Ectodermal cell (in vitro differentiated cells): Measurements from ENCODE around the gene ERF.

ENCODE experiments used
- H3K27ac ChIP-seq: 2 replicates; pipeline ENCODE4 v1.7.0; 2013; ENCODE audit warnings: mild to moderate bottlenecking, low read depth, low read length; ENCODE audit not compliant: insufficient read depth, poor library complexity, severe bottlenecking
- H3K27me3 ChIP-seq: 2 replicates; pipeline ENCODE4 v1.7.0; 2013; ENCODE audit warnings: mild to moderate bottlenecking, low read length; ENCODE audit not compliant: insufficient read depth, control insufficient read depth, poor library complexity, severe bottlenecking
- H3K36me3 ChIP-seq: one replicate; pipeline ENCODE4 v1.7.0; 2013; ENCODE audit warnings: low read length; ENCODE audit not compliant: control insufficient read depth, insufficient read depth
- H3K4me1 ChIP-seq: one replicate; pipeline ENCODE4 v1.7.0; 2013; ENCODE audit warnings: low read length; ENCODE audit not compliant: control insufficient read depth, insufficient read depth
- H3K4me3 ChIP-seq: 2 replicates; pipeline ENCODE4 v1.7.0; 2013; ENCODE audit warnings: low read depth, low read length, control low read depth; ENCODE audit not compliant: insufficient read depth
- H3K9me3 ChIP-seq: 2 replicates; pipeline ENCODE4 v1.7.0; 2013; ENCODE audit warnings: mild to moderate bottlenecking, low read length, moderate library complexity; ENCODE audit not compliant: control insufficient read depth
- WGBS, 2 experiments: methylation state at CpG; one replicate each; pipeline ENCODE4 v1.1.7; 2013; ENCODE audit warnings: missing lambda C conversion rate in 2 of 2; 5-methylcytosine and 5-hydroxymethylcytosine counted together

Gene ERF

DNA sequence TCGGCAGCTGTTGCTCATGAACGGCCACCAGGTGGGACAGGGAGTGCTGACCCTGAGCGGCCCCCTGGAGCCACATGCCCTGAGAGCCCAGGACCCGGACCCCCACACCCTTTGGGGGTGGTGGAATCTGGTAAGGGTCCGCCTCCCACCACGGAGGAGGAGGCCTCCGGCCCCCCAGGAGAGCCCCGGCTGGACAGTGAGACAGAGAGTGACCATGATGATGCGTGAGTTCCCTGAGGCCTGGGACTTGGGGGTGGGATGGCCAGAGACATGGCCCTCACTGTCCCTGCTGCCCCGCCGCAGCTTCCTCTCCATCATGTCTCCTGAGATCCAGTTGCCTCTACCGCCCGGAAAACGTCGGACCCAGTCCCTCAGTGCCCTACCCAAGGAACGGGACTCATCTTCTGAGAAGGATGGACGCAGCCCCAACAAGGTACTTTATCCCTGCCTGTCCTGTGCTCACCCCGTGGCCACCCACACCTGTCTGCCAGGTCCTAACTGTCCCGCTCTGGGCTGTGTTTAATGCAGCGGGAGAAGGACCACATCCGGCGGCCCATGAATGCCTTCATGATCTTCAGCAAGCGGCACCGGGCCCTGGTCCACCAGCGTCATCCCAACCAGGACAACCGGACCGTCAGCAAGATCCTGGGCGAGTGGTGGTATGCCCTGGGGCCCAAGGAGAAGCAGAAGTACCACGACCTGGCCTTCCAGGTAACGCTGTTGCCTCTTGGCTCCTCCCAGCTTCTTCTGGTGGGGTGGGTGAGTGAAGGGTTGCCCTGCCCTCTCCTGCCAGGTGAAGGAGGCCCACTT is 32.3 kb upstream of the ERF start:
- Histone ChIP-seq H3K4me3 (no peak overlapping the region), H3K36me3 (peaks cover 54% of the 10 kb centered on the region), H3K27me3 (no peaks in the 10 kb centered on the region), H3K27ac (no peak overlapping the region), H3K9me3 (no peaks in the 10 kb centered on the region), H3K4me1 (peaks cover 36% of the 10 kb centered on the region)
- 95 to 96% methylated on average over 30 of the region's 30 CpGs for WGBS, 2 experiments

GRCh38 chr19:42286349-42287016 is 31.6 kb upstream of the ERF start:
- Histone ChIP-seq H3K36me3 (peaks cover 47% of the 10 kb centered on the region), H3K27ac (no peak overlapping the region), H3K4me3 (no peak overlapping the region), H3K4me1 (peaks cover 40% of the 10 kb centered on the region), H3K27me3 (no peaks in the 10 kb centered on the region), H3K9me3 (no peaks in the 10 kb centered on the region)
- 91 to 94% methylated on average over 13 of the region's 13 CpGs for WGBS, 2 experiments

- H3K4me3 ChIP-seq: peak overlapping the region; percentile 50
- WGBS, 2 experiments: 89 to 91% methylated on average over 6 of the region's 6 CpGs
- no peaks in the 10 kb centered on the region for H3K27me3 ChIP-seq
- peaks cover 43% of the 10 kb centered on the region for H3K36me3 ChIP-seq
- H3K9me3 ChIP-seq: no peaks in the 10 kb centered on the region
- H3K4me1 ChIP-seq: peaks cover 41% of the 10 kb centered on the region
- no peak overlapping the region for H3K27ac ChIP-seq
Observed at GRCh38 chr19:42285988-42286348, 31.0 kb upstream of the ERF start.

GRCh38 chr19:42285541-42285941 is 30.6 kb upstream of the ERF start:
- H3K9me3 ChIP-seq: no peaks in the 10 kb centered on the region
- H3K4me1 ChIP-seq: peaks cover 41% of the 10 kb centered on the region
- peak overlapping the region; percentile 50 for H3K4me3 ChIP-seq
- peaks cover 39% of the 10 kb centered on the region for H3K36me3 ChIP-seq
- no peak overlapping the region for H3K27ac ChIP-seq
- no peaks in the 10 kb centered on the region for H3K27me3 ChIP-seq
- 54 to 56% methylated on average over 5 of the region's 5 CpGs for WGBS, 2 experiments

DNA sequence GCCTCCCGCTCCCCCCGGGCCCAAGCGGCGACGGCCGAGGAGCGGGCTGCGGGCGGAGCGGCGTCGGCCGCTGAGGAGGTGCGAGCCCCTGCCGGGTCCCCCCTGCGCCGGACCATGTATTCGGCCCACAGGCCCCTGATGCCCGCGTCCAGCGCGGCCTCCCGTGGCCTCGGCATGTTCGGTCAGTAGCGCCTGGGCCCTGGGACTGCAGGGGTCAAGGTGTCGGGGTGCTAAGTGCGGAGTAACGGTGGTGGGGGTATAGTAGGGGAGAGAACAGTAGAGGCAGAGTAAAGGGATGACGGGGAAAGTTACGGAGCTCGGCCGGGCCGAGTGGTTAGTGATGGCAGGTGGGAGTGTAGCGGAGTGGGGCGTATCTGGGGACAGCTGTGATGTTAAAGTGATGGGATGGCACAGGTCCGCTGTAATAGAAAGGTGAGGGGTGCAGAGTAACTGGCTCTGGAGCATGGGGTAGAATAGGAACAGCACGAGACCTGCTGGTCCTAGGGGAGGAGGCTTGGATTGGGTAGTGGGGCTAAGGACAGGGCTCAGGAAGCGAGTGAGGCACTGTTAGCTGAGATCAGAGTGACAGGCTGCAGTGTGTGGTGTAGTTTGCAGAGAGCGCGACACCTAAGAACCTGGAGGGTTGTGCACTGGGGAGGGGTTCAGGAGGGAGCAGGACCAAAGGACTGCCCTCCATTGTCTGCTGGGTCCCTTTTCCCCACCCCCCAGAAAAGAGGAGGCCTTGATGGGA is 29.8 kb upstream of the ERF start:
- 2% methylated on average over 41 of the region's 41 CpGs for WGBS, 2 experiments
- H3K27me3 ChIP-seq: no peaks in the 10 kb centered on the region
- no peak overlapping the region for H3K27ac ChIP-seq

DNA sequence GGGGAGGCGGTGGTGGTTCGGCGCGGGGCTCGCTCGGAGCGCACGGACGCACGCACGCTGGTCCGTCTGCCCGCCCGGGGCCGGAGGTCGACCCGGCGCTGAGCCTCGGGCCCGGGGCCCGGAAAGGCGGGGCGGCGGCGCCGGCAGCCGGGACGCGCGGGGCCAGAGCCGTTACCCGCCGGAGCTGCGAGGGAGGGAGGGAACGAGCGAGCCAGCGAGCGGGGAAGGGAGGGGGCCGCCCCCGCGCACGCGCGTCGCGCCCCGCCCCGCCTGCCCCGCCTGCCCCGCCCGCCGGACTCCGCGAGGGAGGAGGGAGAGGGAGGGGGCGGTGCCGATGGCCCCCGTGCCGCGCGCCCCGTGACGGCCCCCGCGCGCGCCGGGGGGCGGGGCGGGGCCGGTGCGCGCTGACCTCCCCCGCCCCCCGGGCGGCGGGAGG is 29.2 kb upstream of the ERF start:
- Histone ChIP-seq H3K4me1 (peaks cover 47% of the 10 kb centered on the region), H3K9me3 (no peaks in the 10 kb centered on the region), H3K27me3 (no peaks in the 10 kb centered on the region), H3K27ac (peak overlapping the region; percentile 55), H3K4me3 (peak overlapping the region; percentile 43), H3K36me3 (peaks cover 24% of the 10 kb centered on the region)
- WGBS, 2 experiments: 0 to 1% methylated on average over 76 of the region's 76 CpGs

More for the DNA sequence above, 29.8 kb upstream of the ERF start:
- Histone ChIP-seq H3K4me1 (peaks cover 41% of the 10 kb centered on the region), H3K4me3 (peak overlapping the region; percentile 50), H3K9me3 (no peaks in the 10 kb centered on the region), H3K36me3 (peaks cover 31% of the 10 kb centered on the region)

DNA sequence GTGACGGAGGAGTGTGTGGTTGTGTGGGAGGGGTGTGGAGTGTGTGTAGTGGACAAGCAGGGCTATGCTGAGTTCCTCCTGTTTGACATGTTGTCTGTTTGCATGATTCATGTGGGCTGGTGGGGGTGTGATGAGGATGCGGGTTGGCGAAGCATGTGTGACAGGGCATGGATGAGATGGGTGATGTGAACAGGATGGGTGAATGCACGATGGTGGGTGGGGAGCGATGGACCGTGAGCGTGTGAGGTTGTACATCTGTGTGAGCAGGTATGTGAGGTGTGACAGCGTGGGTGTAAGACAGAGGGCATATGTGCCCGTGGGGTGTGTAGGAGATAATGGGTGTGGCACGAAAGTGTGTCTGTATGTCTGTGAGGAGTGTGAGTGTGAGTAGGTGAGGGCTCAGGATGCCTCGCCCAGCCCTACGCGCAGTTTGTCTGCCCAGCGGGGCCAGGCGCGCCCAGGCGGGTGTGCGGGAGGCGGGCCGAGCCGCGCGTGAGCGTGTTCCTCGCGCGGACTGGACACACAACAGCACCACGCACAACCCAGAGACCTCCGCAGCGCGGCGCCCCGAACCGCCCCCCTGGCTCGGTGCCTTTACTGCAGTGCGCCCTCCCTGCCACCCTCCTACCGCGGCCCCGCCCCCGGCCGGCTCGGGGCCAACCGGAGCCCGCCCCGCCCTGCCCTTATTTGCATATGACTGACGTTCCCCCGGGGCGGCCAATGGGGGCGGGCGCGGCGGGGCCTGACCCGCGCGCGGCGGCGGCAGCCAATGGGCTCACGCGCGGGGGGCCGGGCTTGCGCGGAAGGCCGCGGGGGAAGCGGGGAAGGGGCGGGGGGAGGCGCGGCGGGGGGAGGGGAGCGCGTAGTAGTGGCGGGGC is 28.5 kb upstream of the ERF start:
- Histone ChIP-seq H3K4me1 (peaks cover 50% of the 10 kb centered on the region), H3K27me3 (no peaks in the 10 kb centered on the region), H3K9me3 (no peaks in the 10 kb centered on the region), H3K36me3 (peaks cover 18% of the 10 kb centered on the region), H3K4me3 (peak overlapping the region; percentile 43), H3K27ac (peak overlapping the region; percentile 22)
- WGBS, 2 experiments: 7% methylated on average over 71 to 74 of the region's 74 CpGs

DNA sequence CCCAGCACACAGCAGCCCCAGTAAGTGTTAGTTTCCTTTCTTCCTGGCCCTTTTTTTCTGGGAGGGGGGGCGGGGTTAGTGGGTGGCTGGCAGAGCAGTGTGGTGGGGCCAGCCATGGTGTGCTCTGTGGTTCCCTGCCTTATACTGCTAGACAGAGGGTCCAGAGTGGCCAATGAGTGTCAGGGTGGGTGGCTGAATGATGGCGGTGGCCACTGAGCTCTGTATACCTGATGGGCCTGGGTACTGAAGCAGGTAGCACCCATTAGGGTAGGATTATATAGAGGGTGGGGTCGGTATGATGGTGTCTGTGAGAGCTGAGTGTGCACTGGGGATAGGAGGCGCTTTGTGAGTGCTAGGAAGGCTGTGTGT is 27.9 kb upstream of the ERF start:
- H3K4me3 ChIP-seq: no peak overlapping the region

GRCh38 chr19:42281827-42282762 is 27.2 kb upstream of the ERF start:
- Histone ChIP-seq H3K27me3 (no peaks in the 10 kb centered on the region), H3K27ac (peak overlapping the region; percentile 57), H3K4me3 (peak overlapping the region; percentile 21), H3K36me3 (peaks cover 5% of the 10 kb centered on the region), H3K4me1 (peaks cover 50% of the 10 kb centered on the region), H3K9me3 (no peaks in the 10 kb centered on the region)
- 21 to 24% methylated on average over 7 of the region's 7 CpGs for WGBS, 2 experiments

More for the DNA sequence above, 27.9 kb upstream of the ERF start:
- 65 to 67% methylated on average over 4 of the region's 4 CpGs for WGBS, 2 experiments
- Histone ChIP-seq H3K4me1 (peaks cover 50% of the 10 kb centered on the region), H3K36me3 (peaks cover 12% of the 10 kb centered on the region), H3K27ac (peak overlapping the region; percentile 22), H3K9me3 (no peaks in the 10 kb centered on the region), H3K27me3 (no peaks in the 10 kb centered on the region)
